Measurements from ENCODE around the gene LRG1.

GRCh38 chr19:4538601-4538954 lies 1.3 kb downstream of the LRG1 start:
- TF ChIP-seq CTCF (IDR thresholded peaks at IDR 0.05): no peak
- TF ChIP-seq, protein P1, sequence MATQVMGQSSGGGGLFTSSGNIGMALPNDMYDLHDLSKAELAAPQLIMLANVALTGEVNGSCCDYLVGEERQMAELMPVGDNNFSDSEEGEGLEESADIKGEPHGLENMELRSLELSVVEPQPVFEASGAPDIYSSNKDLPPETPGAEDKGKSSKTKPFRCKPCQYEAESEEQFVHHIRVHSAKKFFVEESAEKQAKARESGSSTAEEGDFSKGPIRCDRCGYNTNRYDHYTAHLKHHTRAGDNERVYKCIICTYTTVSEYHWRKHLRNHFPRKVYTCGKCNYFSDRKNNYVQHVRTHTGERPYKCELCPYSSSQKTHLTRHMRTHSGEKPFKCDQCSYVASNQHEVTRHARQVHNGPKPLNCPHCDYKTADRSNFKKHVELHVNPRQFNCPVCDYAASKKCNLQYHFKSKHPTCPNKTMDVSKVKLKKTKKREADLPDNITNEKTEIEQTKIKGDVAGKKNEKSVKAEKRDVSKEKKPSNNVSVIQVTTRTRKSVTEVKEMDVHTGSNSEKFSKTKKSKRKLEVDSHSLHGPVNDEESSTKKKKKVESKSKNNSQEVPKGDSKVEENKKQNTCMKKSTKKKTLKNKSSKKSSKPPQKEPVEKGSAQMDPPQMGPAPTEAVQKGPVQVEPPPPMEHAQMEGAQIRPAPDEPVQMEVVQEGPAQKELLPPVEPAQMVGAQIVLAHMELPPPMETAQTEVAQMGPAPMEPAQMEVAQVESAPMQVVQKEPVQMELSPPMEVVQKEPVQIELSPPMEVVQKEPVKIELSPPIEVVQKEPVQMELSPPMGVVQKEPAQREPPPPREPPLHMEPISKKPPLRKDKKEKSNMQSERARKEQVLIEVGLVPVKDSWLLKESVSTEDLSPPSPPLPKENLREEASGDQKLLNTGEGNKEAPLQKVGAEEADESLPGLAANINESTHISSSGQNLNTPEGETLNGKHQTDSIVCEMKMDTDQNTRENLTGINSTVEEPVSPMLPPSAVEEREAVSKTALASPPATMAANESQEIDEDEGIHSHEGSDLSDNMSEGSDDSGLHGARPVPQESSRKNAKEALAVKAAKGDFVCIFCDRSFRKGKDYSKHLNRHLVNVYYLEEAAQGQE (IDR thresholded peaks at IDR 0.05; ENCODE audit: insufficient read depth in 1 of 2, low read depth in 2 of 2, low read length in 1 of 2): no peak
